DMS79 treated with DMSO at 0.1 percent for 48 hours (cell line): ENCODE data around the gene SRPK2.
"Not testable (repeated sequence)": the region's sequence is repeated elsewhere in the genome, so short reads cannot be mapped to it uniquely, and the experiment has no call there.

Experiments used
- DNase-seq: peaks from one replicate; lab custom pipeline; 2025; lab: John Stamatoyannopoulos, UW

SRPK2 gene

GRCh38 chr7:105339404-105340323 is 49.1 kb downstream of the SRPK2 start:
- DNase-seq = no peak

- no peak for DNase-seq
These were observed 51.2 kb downstream of the SRPK2 start for GRCh38 chr7:105337529-105337928.

GRCh38 chr7:105336009-105336408 is 52.7 kb downstream of the SRPK2 start:
- DNase-seq = no peak

- DNase-seq = not testable (repeated sequence)
These were observed 56.1 kb downstream of the SRPK2 start for GRCh38 chr7:105332661-105333060.

GRCh38 chr7:105330526-105330925 is 58.2 kb downstream of the SRPK2 start:
- DNase-seq = no peak

- no peak for DNase-seq
These were observed 61.5 kb downstream of the SRPK2 start for GRCh38 chr7:105327201-105327600.

- DNase-seq = no peak
These were observed 63.4 kb downstream of the SRPK2 start for GRCh38 chr7:105325216-105325904.

- DNase-seq = not testable (repeated sequence)
These were observed 64.1 kb downstream of the SRPK2 start for GRCh38 chr7:105324606-105325005.

GRCh38 chr7:105323366-105323765 is 65.4 kb downstream of the SRPK2 start:
- no peak for DNase-seq

GRCh38 chr7:105322655-105323277 is 66.0 kb downstream of the SRPK2 start:
- no peak for DNase-seq

- no peak for DNase-seq
These were observed 66.8 kb downstream of the SRPK2 start for GRCh38 chr7:105321754-105322455.

- DNase-seq = no peak
These were observed 67.8 kb downstream of the SRPK2 start for GRCh38 chr7:105320896-105321295.

GRCh38 chr7:105319578-105319977 is 69.1 kb downstream of the SRPK2 start:
- no peak for DNase-seq

GRCh38 chr7:105316578-105317344 is 72.0 kb downstream of the SRPK2 start:
- DNase-seq = no peak

- peak; percentile 71 for DNase-seq
These were observed 73.4 kb downstream of the SRPK2 start for GRCh38 chr7:105315357-105315756.

GRCh38 chr7:105309235-105310169 is 79.2 kb downstream of the SRPK2 start:
- no peak for DNase-seq

GRCh38 chr7:105307163-105307672 is 81.5 kb downstream of the SRPK2 start:
- DNase-seq = no peak

- DNase-seq = peak; percentile 85
These were observed 82.4 kb downstream of the SRPK2 start for GRCh38 chr7:105306298-105306748.

- DNase-seq = no peak
These were observed 83.1 kb downstream of the SRPK2 start for GRCh38 chr7:105305633-105306032.
